Measurements from ENCODE around the gene PCDH9. TPM values are rescaled to one million over a fixed set of nuclear protein-coding genes. Genes with fewer than 3 reads are reported as not detected.

Gene PCDH9
- total RNA-seq, 1 donor from 2014 or later: 5.1 TPM

DNA sequence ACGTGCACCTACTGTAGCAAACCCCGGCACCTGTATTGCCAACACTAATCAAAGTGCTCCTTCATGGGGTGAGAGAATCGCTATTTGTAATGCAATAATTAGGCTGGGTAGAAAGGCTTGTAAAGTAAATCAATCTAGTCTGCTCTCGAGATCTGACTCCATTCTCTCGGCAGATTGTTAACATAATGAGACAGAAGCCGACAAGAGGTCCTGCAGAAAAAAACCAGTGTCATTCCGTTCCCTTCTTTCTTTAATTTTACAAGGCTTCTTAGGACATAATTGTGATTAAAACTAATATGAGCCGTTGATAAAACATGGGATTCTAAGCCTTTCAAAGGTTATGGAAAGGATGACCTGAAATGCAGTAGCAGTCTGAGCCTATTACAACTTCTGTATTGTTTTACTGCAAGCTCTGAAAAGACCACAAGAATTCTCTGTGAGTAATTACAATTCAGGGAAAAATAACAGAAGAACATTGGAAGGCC lies 530.0 kb downstream of the PCDH9 start:
- no peak for DNase-seq
- TF ChIP-seq, protein P1, sequence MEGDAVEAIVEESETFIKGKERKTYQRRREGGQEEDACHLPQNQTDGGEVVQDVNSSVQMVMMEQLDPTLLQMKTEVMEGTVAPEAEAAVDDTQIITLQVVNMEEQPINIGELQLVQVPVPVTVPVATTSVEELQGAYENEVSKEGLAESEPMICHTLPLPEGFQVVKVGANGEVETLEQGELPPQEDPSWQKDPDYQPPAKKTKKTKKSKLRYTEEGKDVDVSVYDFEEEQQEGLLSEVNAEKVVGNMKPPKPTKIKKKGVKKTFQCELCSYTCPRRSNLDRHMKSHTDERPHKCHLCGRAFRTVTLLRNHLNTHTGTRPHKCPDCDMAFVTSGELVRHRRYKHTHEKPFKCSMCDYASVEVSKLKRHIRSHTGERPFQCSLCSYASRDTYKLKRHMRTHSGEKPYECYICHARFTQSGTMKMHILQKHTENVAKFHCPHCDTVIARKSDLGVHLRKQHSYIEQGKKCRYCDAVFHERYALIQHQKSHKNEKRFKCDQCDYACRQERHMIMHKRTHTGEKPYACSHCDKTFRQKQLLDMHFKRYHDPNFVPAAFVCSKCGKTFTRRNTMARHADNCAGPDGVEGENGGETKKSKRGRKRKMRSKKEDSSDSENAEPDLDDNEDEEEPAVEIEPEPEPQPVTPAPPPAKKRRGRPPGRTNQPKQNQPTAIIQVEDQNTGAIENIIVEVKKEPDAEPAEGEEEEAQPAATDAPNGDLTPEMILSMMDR (IDR thresholded peaks at IDR 0.05): no peak
- ATAC-seq: no peak

DNA sequence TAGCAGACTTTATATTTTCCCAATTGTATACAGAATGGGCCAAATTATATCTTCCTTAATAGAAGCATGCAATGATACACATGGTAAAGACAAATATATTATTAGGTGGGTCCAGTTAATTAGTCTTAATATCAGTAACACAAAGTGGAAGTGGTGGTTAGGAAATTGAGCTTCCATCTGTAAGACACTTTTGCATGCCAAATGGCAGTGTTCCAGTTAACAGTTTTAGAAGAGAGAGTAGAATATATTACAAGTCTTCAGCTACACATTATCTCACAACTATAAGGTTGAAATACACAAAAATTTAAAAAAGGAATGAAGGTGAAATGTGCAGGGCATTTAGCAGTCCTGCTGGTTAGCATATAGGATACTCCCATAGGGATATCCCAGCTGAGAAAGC lies 536.5 kb downstream of the PCDH9 start:
- H3K4me3 ChIP-seq: no peak overlapping the region
- no peaks in the 10 kb centered on the region for H3K4me1 ChIP-seq
- H3K27me3 ChIP-seq: no peaks in the 10 kb centered on the region
- no peaks in the 10 kb centered on the region for H3K36me3 ChIP-seq
- ATAC-seq (no peak), DNase-seq (no peak)
- H3K27ac ChIP-seq: no peak overlapping the region
- H3K9me3 ChIP-seq: no peaks in the 10 kb centered on the region
- intact Hi-C loops (cut with DNase I): no loop called here
- TF ChIP-seq, protein P1 (IDR thresholded peaks at IDR 0.05): no peak

More for the DNA sequence above, 530.0 kb downstream of the PCDH9 start:
- H3K36me3 ChIP-seq: no peaks in the 10 kb centered on the region
- no peaks in the 10 kb centered on the region for H3K9me3 ChIP-seq
- no peak overlapping the region for H3K4me3 ChIP-seq
- no peaks in the 10 kb centered on the region for H3K4me1 ChIP-seq
- intact Hi-C loops (cut with DNase I): no loop called here
- no peaks in the 10 kb centered on the region for H3K27me3 ChIP-seq
- no peak overlapping the region for H3K27ac ChIP-seq

GRCh38 chr13:66691149-66691548 lies 539.0 kb downstream of the PCDH9 start:
- ATAC-seq (no peak), DNase-seq (no peak)
- intact Hi-C loops (cut with DNase I): no loop called here
- Histone ChIP-seq H3K27me3 (no peaks in the 10 kb centered on the region), H3K4me1 (no peaks in the 10 kb centered on the region), H3K9me3 (no peaks in the 10 kb centered on the region), H3K4me3 (no peak overlapping the region), H3K27ac (no peak overlapping the region), H3K36me3 (no peaks in the 10 kb centered on the region)
- TF ChIP-seq, protein P1 (IDR thresholded peaks at IDR 0.05): no peak

DNA sequence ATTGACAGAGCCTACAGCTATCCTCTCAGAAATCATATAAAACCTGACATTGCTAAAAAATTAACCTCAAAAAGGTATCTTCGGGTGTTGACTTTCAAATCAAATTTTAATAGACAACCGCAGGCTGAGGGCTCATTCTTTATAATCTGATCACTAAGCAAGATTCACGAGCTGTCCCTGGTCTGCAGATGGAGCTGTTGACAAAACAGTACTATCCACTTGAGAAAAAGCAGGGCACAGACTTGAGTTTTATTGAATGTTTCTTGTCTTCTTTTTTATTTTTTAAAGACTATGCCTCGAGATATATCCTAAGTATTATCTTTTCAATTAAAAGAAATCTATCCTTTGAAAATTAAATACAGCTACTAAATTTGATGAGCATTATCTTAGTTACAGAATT lies 540.5 kb downstream of the PCDH9 start:
- ATAC-seq (no peak), DNase-seq (no peak)
- Histone ChIP-seq H3K36me3 (no peaks in the 10 kb centered on the region), H3K4me3 (no peak overlapping the region), H3K27ac (no peak overlapping the region), H3K9me3 (no peaks in the 10 kb centered on the region), H3K4me1 (no peaks in the 10 kb centered on the region), H3K27me3 (no peaks in the 10 kb centered on the region)
- intact Hi-C loops (cut with DNase I): no loop called here
- TF ChIP-seq, protein P1 (IDR thresholded peaks at IDR 0.05): no peak

DNA sequence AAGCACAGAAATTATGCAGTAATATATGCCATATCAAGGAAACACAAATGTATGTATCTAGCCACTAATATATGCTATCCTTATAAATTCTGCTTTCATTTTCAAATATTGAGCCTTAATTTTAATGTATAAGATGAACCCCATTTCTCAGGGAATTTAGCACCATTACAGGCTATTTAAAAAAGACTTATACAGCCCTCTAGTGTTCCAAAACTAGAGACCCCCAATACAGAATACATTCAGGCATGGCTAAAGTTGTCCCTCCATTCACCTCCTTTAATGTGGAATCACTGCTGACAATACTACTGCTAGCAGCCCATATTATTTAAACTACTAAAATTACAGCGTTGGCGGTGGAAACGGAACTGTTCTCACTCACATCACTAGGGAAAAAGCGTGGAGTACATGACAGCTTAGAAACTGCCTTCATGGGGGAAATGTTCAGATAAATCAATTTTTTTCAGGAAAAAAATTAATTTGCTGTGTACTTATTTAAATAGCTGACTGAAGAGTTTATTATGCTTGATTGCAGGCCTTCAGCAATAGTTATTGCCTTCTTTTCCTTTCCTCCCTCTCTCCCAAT lies 541.0 kb downstream of the PCDH9 start:
- DNase-seq: no peak
- TF ChIP-seq, protein P1 (IDR thresholded peaks at IDR 0.05): no peak
- H3K4me3 ChIP-seq: no peak overlapping the region
- H3K9me3 ChIP-seq: no peaks in the 10 kb centered on the region
- H3K27me3 ChIP-seq: no peaks in the 10 kb centered on the region
- no peaks in the 10 kb centered on the region for H3K36me3 ChIP-seq
- no peak for ATAC-seq
- intact Hi-C loops (cut with DNase I): no loop called here
- no peaks in the 10 kb centered on the region for H3K4me1 ChIP-seq
- no peak overlapping the region for H3K27ac ChIP-seq

GRCh38 chr13:66681403-66681802 lies 548.7 kb downstream of the PCDH9 start:
- H3K36me3 ChIP-seq: no peaks in the 10 kb centered on the region
- H3K27me3 ChIP-seq: no peaks in the 10 kb centered on the region
- DNase-seq (no peak), ATAC-seq (no peak)
- intact Hi-C loops (cut with DNase I): no loop called here
- H3K27ac ChIP-seq: no peak overlapping the region
- TF ChIP-seq, protein P1 (IDR thresholded peaks at IDR 0.05): no peak
- H3K9me3 ChIP-seq: no peaks in the 10 kb centered on the region
- no peak overlapping the region for H3K4me3 ChIP-seq
- no peaks in the 10 kb centered on the region for H3K4me1 ChIP-seq
